ENCODE data around the gene PPP2R3B.
"Not testable (repeated sequence)": the region's sequence is repeated elsewhere in the genome, so short reads cannot be mapped to it uniquely, and the experiment has no call there.

The PPP2R3B gene

GRCh38 chrX:318068-318738, 68.5 kb downstream of the PPP2R3B start:
- no peak for FAIRE-seq

GRCh38 chrX:317424-318067, 69.2 kb downstream of the PPP2R3B start:
- no peak for FAIRE-seq

- no peak for FAIRE-seq
These were observed 70.1 kb downstream of the PPP2R3B start for GRCh38 chrX:316351-317325.

- no peak for FAIRE-seq
These were observed 71.7 kb downstream of the PPP2R3B start for GRCh38 chrX:314781-315595.

GRCh38 chrX:314049-314448, 72.7 kb downstream of the PPP2R3B start:
- no peak for FAIRE-seq

- no peak for FAIRE-seq
These were observed 73.2 kb downstream of the PPP2R3B start for GRCh38 chrX:313546-313945.

- FAIRE-seq: no peak
These were observed 73.9 kb downstream of the PPP2R3B start for GRCh38 chrX:312621-313331.

GRCh38 chrX:311156-312129, 75.3 kb downstream of the PPP2R3B start:
- FAIRE-seq: no peak

GRCh38 chrX:310621-311155, 76.0 kb downstream of the PPP2R3B start:
- FAIRE-seq: no peak

GRCh38 chrX:308821-309520, 77.7 kb downstream of the PPP2R3B start:
- FAIRE-seq: no peak

- no peak for FAIRE-seq
These were observed 79.2 kb downstream of the PPP2R3B start for GRCh38 chrX:307261-308111.

- FAIRE-seq: not testable (repeated sequence)
These were observed 80.0 kb downstream of the PPP2R3B start for GRCh38 chrX:306614-307251.

GRCh38 chrX:305781-306613, 80.7 kb downstream of the PPP2R3B start:
- not testable (repeated sequence) for FAIRE-seq

GRCh38 chrX:302975-303374, 83.7 kb downstream of the PPP2R3B start:
- no peak for FAIRE-seq

- no peak for FAIRE-seq
These were observed 86.4 kb downstream of the PPP2R3B start for GRCh38 chrX:300334-300733.

- no peak for FAIRE-seq
These were observed 87.7 kb downstream of the PPP2R3B start for GRCh38 chrX:298993-299392.

GRCh38 chrX:295136-295535, 91.6 kb downstream of the PPP2R3B start:
- FAIRE-seq: no peak

Measured in colon (tissue), 2 donors.